ENCODE results near the gene EAPP.

Gene EAPP

GRCh38 chr14:34478261-34478660 lies 61.2 kb downstream of the EAPP start:
- TF ChIP-seq EGR1 (IDR thresholded peaks at IDR 0.05) (no peak), ZBTB7A (IDR thresholded peaks at IDR 0.05; ENCODE audit: low read depth) (no peak), TAF1 (IDR thresholded peaks at IDR 0.05; ENCODE audit: low read depth) (no peak), REST (IDR thresholded peaks at IDR 0.05; ENCODE audit: low read depth) (no peak), YY1 (IDR thresholded peaks at IDR 0.05; ENCODE audit: low read depth) (no peak), USF1 (IDR thresholded peaks at IDR 0.05) (no peak), CREB1 (IDR thresholded peaks at IDR 0.05; ENCODE audit: low read depth) (no peak), CEBPB (IDR thresholded peaks at IDR 0.05) (no peak), TEAD4 (IDR thresholded peaks at IDR 0.05) (no peak), NFIC (IDR thresholded peaks at IDR 0.05) (no peak), TCF12 (IDR thresholded peaks at IDR 0.05; ENCODE audit: low read depth) (no peak), RAD21 (IDR thresholded peaks at IDR 0.05; ENCODE audit: low read depth) (no peak), EP300 (IDR thresholded peaks at IDR 0.05; ENCODE audit: borderline replicate concordance) (no peak), MAX (IDR thresholded peaks at IDR 0.05) (no peak), FOXM1 (IDR thresholded peaks at IDR 0.05; ENCODE audit: borderline replicate concordance, low read depth) (no peak)

GRCh38 chr14:34475163-34475562 lies 64.3 kb downstream of the EAPP start:
- TF ChIP-seq TEAD4 (IDR thresholded peaks at IDR 0.05), result no peak
- TF ChIP-seq NFIC (IDR thresholded peaks at IDR 0.05), result no peak
- TF ChIP-seq EP300 (IDR thresholded peaks at IDR 0.05; ENCODE audit: borderline replicate concordance), result no peak
- TF ChIP-seq ZBTB7A (IDR thresholded peaks at IDR 0.05; ENCODE audit: low read depth), result no peak
- no peak for TF ChIP-seq CEBPB (IDR thresholded peaks at IDR 0.05)

- TF ChIP-seq USF1 (IDR thresholded peaks at IDR 0.05) (no peak), FOXM1 (IDR thresholded peaks at IDR 0.05; ENCODE audit: borderline replicate concordance, low read depth) (no peak), TEAD4 (IDR thresholded peaks at IDR 0.05) (no peak), ZBTB7A (IDR thresholded peaks at IDR 0.05; ENCODE audit: low read depth) (no peak), EGR1 (IDR thresholded peaks at IDR 0.05) (no peak), TAF1 (IDR thresholded peaks at IDR 0.05; ENCODE audit: low read depth) (no peak)
Measured at GRCh38 chr14:34474187-34474679, 65.3 kb downstream of the EAPP start.

- no peak for TF ChIP-seq TEAD4 (IDR thresholded peaks at IDR 0.05)
- no peak for TF ChIP-seq REST (IDR thresholded peaks at IDR 0.05; ENCODE audit: low read depth)
- TF ChIP-seq EGR1 (IDR thresholded peaks at IDR 0.05), result no peak
- no peak for TF ChIP-seq CREB1 (IDR thresholded peaks at IDR 0.05; ENCODE audit: low read depth)
- no peak for TF ChIP-seq USF1 (IDR thresholded peaks at IDR 0.05)
- TF ChIP-seq ZBTB7A (IDR thresholded peaks at IDR 0.05; ENCODE audit: low read depth), result no peak
- no peak for TF ChIP-seq MAX (IDR thresholded peaks at IDR 0.05)
- no peak for TF ChIP-seq FOXM1 (IDR thresholded peaks at IDR 0.05; ENCODE audit: borderline replicate concordance, low read depth)
- no peak for TF ChIP-seq TAF1 (IDR thresholded peaks at IDR 0.05; ENCODE audit: low read depth)
- TF ChIP-seq TCF12 (IDR thresholded peaks at IDR 0.05; ENCODE audit: low read depth), result no peak
- no peak for TF ChIP-seq NFIC (IDR thresholded peaks at IDR 0.05)
- no peak for TF ChIP-seq RAD21 (IDR thresholded peaks at IDR 0.05; ENCODE audit: low read depth)
- TF ChIP-seq EP300 (IDR thresholded peaks at IDR 0.05; ENCODE audit: borderline replicate concordance), result no peak
- TF ChIP-seq YY1 (IDR thresholded peaks at IDR 0.05; ENCODE audit: low read depth), result no peak
- TF ChIP-seq CEBPB (IDR thresholded peaks at IDR 0.05), result no peak
Measured at GRCh38 chr14:34472706-34473279, 66.7 kb downstream of the EAPP start.

- TF ChIP-seq EGR1 (IDR thresholded peaks at IDR 0.05), result no peak
- no peak for TF ChIP-seq YY1 (IDR thresholded peaks at IDR 0.05; ENCODE audit: low read depth)
- TF ChIP-seq MAX (IDR thresholded peaks at IDR 0.05), result no peak
- TF ChIP-seq REST (IDR thresholded peaks at IDR 0.05; ENCODE audit: low read depth), result no peak
- TF ChIP-seq USF1 (IDR thresholded peaks at IDR 0.05), result no peak
- TF ChIP-seq RAD21 (IDR thresholded peaks at IDR 0.05; ENCODE audit: low read depth), result no peak
- TF ChIP-seq ZBTB7A (IDR thresholded peaks at IDR 0.05; ENCODE audit: low read depth), result no peak
- TF ChIP-seq CREB1 (IDR thresholded peaks at IDR 0.05; ENCODE audit: low read depth), result no peak
- no peak for TF ChIP-seq CEBPB (IDR thresholded peaks at IDR 0.05)
- no peak for TF ChIP-seq TEAD4 (IDR thresholded peaks at IDR 0.05)
- no peak for TF ChIP-seq TCF12 (IDR thresholded peaks at IDR 0.05; ENCODE audit: low read depth)
- TF ChIP-seq EP300 (IDR thresholded peaks at IDR 0.05; ENCODE audit: borderline replicate concordance), result no peak
- TF ChIP-seq TAF1 (IDR thresholded peaks at IDR 0.05; ENCODE audit: low read depth), result no peak
- TF ChIP-seq NFIC (IDR thresholded peaks at IDR 0.05), result no peak
Measured at GRCh38 chr14:34470319-34470718, 69.2 kb downstream of the EAPP start.

All from Ishikawa (cell line).